ENCODE results near the gene MSX1.
"Not testable (repeated sequence)": the region's sequence is repeated elsewhere in the genome, so short reads cannot be mapped to it uniquely, and the experiment has no call there.

The MSX1 gene

DNA sequence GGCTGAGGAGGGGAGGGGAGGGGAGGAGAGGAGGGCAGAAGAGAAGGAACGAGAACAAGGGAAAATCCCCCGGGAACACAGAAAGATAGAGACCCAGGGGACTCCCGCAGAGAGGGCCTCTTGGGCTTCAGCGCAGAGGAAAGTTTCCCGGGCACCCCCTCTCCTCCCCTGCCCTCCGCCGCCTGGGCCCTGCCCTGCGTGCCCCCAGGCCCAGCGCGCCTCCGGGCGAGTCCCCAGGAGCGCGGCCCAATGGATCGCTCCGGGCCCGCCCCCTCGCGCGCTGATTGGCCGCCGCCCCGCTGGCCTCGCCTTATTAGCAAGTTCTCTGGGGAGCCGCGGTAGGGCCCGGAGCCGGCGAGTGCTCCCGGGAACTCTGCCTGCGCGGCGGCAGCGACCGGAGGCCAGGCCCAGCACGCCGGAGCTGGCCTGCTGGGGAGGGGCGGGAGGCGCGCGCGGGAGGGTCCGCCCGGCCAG lies at the start of gene MSX1:
Gene MSX1, plus strand, starts transcription at position 341 of the 474 bp plus-strand sequence. CDS start 235 bp downstream, outside the sequence.
- DNase-seq (ENCODE audit: insufficient read length, low spot score), result peak; percentile 92
- FAIRE-seq, result peak; percentile 58

- FAIRE-seq (no peak), DNase-seq (ENCODE audit: insufficient read length, low spot score) (no peak)
Observed at GRCh38 chr4:4810092-4810774, 49.2 kb upstream of the MSX1 start.

GRCh38 chr4:4810778-4811177 lies 48.7 kb upstream of the MSX1 start:
- no peak for DNase-seq (ENCODE audit: insufficient read length, low spot score)
- FAIRE-seq, result no peak

- no peak for DNase-seq (ENCODE audit: insufficient read length, low spot score)
- no peak for FAIRE-seq
Observed at GRCh38 chr4:4812145-4812794, 47.2 kb upstream of the MSX1 start.

GRCh38 chr4:4818415-4819212 lies 40.9 kb upstream of the MSX1 start:
- DNase-seq (ENCODE audit: insufficient read length, low spot score), result no peak

DNA sequence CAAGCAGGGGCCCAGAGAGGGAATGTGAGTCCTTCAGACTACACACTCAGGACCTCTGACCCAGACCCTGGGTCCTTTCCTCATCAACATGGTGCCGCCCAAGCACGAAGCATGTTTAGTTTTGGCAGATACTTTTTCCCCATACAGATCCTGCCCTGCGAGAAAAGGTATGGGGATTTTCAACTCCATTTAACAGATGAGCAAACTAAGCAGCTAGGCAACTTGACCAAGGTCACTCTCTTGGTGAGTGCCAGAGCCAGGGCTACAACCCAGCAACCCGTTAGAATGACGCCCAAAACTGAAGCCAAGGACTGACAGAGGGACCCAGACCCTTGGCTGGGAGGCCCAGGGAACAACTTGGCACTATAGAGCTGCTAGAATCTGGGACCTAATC lies 40.3 kb upstream of the MSX1 start:
- FAIRE-seq (no peak), DNase-seq (ENCODE audit: insufficient read length, low spot score) (no peak)

More at GRCh38 chr4:4818415-4819212, 40.9 kb upstream of the MSX1 start:
- FAIRE-seq, result no peak

DNA sequence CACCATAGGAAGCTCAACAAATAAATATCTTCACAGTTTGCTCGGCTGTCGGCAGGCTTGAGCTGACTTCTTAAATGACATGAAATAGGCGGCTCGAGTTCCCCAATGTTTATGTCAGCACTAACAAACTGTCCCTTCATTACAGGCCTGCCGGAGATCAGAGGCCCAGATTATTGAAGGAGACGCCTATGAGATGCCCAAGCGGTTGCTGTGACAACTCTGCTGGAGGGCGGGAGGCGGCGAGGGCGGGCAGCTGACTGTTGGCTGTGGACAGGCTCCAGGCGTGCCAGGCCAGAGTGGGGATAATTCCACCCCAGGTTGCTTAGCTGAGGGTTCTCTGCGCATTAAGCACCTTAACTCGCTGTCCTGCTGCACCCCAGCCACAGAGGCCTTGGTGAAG lies 39.2 kb upstream of the MSX1 start:
- FAIRE-seq (no peak), DNase-seq (ENCODE audit: insufficient read length, low spot score) (no peak)

- DNase-seq (ENCODE audit: insufficient read length, low spot score) (no peak), FAIRE-seq (no peak)
Observed at GRCh38 chr4:4820739-4821138, 38.7 kb upstream of the MSX1 start.

DNA sequence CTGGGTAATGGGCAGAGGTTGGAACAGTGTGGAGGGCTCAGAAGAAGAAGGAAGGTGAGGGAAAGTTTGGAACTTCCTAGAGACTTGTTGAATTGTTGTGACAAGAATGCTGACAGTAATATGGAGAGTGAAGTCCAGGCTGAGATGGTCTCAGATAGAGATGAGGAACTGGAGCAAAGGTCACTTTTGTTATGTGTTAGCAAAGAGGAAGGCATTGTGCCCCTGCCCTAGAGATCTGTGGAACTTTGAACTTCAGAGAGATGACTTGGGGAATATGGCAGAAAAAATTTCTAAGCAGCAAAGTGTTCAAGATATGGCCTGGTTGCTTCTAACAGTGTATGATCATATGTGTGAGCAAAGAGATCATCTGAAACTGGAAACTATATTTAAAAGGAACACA lies 37.9 kb upstream of the MSX1 start:
- FAIRE-seq, result no peak

DNA sequence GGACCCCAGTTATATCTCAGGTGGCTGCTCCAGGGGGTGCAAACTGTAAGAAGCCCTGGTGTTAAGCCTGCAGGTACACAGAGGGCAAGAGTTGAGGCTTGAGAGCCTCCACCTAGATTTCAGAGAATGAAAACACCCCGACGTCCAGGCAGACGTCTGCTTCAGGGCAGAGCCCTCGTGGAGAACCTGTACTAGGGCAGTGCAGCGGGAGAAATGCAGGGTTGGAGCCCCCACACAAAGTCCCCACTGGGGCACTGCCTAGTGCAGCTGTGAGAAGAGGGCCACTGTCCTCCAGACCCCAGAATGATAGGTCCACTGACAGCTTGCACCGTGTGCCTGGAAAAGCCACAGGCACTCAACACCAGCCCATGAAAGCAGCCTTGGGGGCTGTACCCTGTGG lies 37.2 kb upstream of the MSX1 start:
- not testable (repeated sequence) for DNase-seq (ENCODE audit: insufficient read length, low spot score); FAIRE-seq

More for the DNA sequence above, 37.9 kb upstream of the MSX1 start:
- DNase-seq (ENCODE audit: insufficient read length, low spot score), result no peak

GRCh38 chr4:4823621-4824162 lies 35.8 kb upstream of the MSX1 start:
- FAIRE-seq (no peak), DNase-seq (ENCODE audit: insufficient read length, low spot score) (no peak)

DNA sequence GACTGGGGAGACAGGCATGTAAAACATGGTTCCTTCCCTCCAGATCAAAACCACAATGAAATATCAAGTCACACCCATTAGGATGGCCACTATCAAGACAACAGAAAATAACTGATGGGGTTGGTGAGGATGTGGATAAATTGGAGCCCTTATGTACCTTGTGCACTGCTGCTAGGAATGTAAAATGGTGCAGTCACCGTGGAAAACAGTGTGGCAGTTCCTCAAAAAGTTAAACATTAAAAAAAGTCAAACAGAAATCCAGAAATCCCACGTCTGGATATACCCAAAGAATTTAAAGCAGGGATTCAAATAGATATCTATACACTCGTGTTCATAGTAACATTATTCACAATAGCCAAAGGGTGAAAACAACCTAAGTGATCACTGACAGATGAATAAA lies 35.2 kb upstream of the MSX1 start:
- no peak for DNase-seq (ENCODE audit: insufficient read length, low spot score)
- no peak for FAIRE-seq

GRCh38 chr4:4825431-4825830 lies 34.0 kb upstream of the MSX1 start:
- FAIRE-seq (no peak), DNase-seq (ENCODE audit: insufficient read length, low spot score) (no peak)

GRCh38 chr4:4829837-4830236 lies 29.6 kb upstream of the MSX1 start:
- FAIRE-seq (no peak), DNase-seq (ENCODE audit: insufficient read length, low spot score) (no peak)

- FAIRE-seq, result no peak
- DNase-seq (ENCODE audit: insufficient read length, low spot score), result no peak
Observed at GRCh38 chr4:4831266-4831665, 28.2 kb upstream of the MSX1 start.

DNA sequence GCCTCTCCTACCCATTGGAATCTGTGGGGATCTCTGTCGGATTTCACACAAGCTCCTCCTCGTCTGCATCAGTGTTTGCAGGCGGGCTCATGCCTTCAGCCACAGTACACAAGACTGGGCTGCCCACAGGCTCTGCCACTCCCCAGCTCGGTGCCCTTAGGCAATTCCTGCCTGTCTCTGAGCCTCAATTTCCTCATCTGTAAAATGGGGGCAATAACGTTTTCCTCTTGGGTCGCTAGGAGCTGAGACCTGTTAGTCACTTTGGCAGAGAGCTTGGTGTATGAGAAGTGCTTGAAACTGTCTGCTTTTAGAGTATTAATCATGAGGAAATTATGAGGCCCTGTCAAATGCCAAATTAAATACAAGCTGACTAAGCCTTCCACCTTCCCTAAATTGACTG lies 27.6 kb upstream of the MSX1 start:
- DNase-seq (ENCODE audit: insufficient read length, low spot score) (no peak), FAIRE-seq (no peak)

DNA sequence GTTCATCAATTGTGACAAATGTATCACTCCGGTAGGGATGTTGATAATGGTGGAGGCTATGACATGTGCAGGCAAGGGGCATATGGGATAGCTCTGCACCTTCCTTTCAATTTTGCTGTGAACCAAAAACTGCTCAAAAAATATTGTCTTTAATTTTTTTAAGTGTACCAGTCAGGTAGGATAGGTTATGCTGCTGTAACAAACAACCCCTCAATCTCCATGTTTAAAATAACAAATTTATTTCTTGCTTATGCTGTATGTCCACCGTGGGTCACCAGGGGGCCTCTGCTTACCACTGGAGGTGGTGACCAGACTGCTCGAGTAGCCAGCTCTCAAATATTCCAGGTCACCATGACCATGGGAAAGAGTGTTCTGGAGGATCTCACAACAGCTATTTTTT lies 23.4 kb upstream of the MSX1 start:
- FAIRE-seq (no peak), DNase-seq (ENCODE audit: insufficient read length, low spot score) (no peak)

GRCh38 chr4:4837316-4837715 lies 22.1 kb upstream of the MSX1 start:
- FAIRE-seq (no peak), DNase-seq (ENCODE audit: insufficient read length, low spot score) (no peak)

DNA sequence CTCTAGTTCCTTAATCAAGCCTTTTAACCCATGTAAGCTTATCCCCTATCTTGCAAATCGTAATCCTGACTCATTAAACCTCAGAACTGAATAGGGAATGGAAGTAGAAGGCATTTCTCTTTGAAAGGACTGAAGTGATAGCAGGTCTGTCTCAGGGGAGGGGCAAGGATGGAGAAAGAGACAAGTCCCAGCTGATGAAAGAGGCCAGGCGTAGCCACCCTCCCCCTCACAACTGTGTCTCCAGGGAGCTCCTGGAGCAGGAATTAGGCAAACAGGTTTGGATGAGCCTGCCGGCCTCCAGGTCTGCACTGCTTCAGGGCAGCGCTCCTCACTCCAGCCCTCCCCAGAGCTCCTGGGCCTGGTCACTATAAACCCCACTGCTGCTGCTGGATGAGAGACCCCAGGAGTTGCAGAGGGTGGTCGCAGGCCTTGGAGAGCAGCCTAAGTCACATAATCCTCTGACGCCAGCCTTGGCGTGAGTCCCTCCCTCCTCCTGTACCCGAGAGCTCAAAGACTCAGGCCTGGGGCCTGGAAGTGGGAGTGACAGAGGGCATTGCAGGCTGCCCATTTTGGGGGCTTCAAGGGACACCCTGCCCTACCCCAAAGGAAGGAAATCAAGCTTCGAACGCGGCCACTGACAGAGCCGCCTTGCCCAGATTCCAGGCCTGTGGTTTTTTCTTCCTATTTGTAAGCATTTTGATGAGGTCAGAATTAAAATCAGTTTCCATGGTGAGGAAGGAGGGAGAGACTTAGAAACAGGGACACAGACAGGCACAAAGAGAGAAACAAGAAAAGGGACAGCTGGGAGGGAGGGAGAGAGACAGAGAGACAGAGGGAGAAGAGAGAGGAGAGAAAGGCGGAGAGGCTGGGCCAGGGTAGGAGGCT lies 21.2 kb upstream of the MSX1 start:
- DNase-seq (ENCODE audit: insufficient read length, low spot score), result no peak
- no peak for FAIRE-seq
